Neural crest cell (in vitro differentiated cells): ENCODE measurements around the gene ZNF408. TPM values are rescaled to one million over a fixed set of nuclear protein-coding genes. Genes with fewer than 3 reads are reported as not detected.
"Not testable (repeated sequence)": the region's sequence is repeated elsewhere in the genome, so short reads cannot be mapped to it uniquely, and the experiment has no call there.

ENCODE experiments used
- DNase-seq: peaks from one replicate; pipeline ENCODE4 v3.0.0; 2021; ENCODE audit warnings: low read depth, mixed read lengths, low spot score
- H3K27ac Mint-ChIP-seq: one replicate; pipeline ENCODE4 v1.8.0; 2021; ENCODE audit warnings: mild to moderate bottlenecking, mixed read lengths; ENCODE audit not compliant: unreplicated experiment
- H3K27me3 Mint-ChIP-seq: 2 replicates; pipeline ENCODE4 v1.8.0; 2021; ENCODE audit warnings: low read depth, mild to moderate bottlenecking, mixed read lengths
- H3K36me3 Mint-ChIP-seq: 2 replicates; pipeline ENCODE4 v1.8.0; 2021; ENCODE audit warnings: low read depth, mild to moderate bottlenecking, mixed read lengths
- H3K4me1 Mint-ChIP-seq: 2 replicates; pipeline ENCODE4 v1.8.0; 2021; ENCODE audit warnings: mixed read lengths
- H3K4me3 Mint-ChIP-seq: one replicate; pipeline ENCODE4 v1.8.0; 2021; ENCODE audit warnings: mild to moderate bottlenecking, mixed read lengths
- H3K9me3 Mint-ChIP-seq: 2 replicates; pipeline ENCODE4 v1.8.0; 2021; ENCODE audit warnings: mixed read lengths
- total RNA-seq: library from RNA; stranded (reverse); gene quantifications from 2 replicates; pipeline ENCODE4 v1.2.1, GENCODE V29; 2021
- TF ChIP-seq, protein P1 (sequence below): fragments of 200-600 bp; sonication (generic); conservative IDR thresholded peaks from 2 replicates; pipeline ENCODE4 v1.5.0; 2021; ENCODE audit warnings: antibody characterized with exemption, mild to moderate bottlenecking

Gene ZNF408
- total RNA-seq, 1 donor from 2014 or later, result 15.3 TPM

DNA sequence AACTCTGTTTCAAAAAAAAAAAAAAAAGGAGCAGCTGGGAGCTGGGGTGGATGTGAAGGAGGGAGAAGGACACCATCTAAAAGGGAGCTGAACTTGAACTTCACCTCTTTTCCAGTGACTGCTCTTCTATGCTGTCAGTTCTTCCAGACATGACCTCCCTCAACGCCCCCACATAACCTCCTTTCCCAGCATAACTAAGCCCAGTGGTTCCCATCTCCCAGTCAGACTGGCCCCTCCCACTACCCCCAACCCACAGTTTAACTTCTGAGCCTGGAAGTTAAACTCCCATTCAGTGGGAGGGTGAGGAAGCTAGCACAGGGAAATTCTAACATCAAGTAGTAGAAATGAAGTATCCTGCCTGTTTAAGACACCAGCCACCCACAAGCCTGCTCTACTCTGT lies 2.2 kb upstream of the ZNF408 start:
- H3K27me3 Mint-ChIP-seq, result no peaks in the 10 kb centered on the region
- H3K4me3 Mint-ChIP-seq, result peak overlapping the region; percentile 72
- H3K4me1 Mint-ChIP-seq, result peaks cover 36% of the 10 kb centered on the region
- TF ChIP-seq, protein P1, sequence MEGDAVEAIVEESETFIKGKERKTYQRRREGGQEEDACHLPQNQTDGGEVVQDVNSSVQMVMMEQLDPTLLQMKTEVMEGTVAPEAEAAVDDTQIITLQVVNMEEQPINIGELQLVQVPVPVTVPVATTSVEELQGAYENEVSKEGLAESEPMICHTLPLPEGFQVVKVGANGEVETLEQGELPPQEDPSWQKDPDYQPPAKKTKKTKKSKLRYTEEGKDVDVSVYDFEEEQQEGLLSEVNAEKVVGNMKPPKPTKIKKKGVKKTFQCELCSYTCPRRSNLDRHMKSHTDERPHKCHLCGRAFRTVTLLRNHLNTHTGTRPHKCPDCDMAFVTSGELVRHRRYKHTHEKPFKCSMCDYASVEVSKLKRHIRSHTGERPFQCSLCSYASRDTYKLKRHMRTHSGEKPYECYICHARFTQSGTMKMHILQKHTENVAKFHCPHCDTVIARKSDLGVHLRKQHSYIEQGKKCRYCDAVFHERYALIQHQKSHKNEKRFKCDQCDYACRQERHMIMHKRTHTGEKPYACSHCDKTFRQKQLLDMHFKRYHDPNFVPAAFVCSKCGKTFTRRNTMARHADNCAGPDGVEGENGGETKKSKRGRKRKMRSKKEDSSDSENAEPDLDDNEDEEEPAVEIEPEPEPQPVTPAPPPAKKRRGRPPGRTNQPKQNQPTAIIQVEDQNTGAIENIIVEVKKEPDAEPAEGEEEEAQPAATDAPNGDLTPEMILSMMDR, result no peak
- H3K27ac Mint-ChIP-seq, result no peak overlapping the region
- DNase-seq, result no peak
- H3K9me3 Mint-ChIP-seq, result no peaks in the 10 kb centered on the region
- no peaks in the 10 kb centered on the region for H3K36me3 Mint-ChIP-seq

DNA sequence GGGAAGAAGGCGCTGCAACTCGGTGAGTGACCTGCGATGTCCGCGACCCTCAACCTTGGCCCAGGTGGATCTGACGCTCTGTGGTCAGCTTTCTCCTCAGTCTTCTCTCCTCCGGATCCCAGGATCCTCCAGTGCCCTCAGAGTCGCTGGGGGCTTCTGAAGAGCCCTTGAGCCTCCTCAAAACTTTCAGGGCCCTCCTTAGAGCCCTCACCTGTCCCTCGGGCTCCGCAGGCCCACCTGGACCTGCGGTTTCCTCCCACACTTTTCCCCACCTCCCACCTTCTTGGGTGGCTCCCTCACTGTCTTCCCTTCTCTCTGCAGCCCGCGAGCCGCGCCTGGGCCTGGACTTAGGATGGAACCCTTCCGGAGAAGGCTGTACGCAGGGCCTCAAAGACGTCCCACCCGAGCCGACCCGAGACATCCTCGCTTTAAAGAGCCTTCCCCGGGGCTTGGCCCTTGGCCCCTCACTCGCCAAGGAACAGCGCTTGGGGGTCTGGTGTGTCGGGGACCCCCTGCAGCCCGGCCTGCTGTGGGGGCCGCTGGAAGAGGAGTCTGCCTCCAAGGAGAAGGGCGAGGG lies 335 bp downstream of the ZNF408 start:
- Mint-ChIP-seq H3K4me3 (peak overlapping the region; percentile 99), H3K36me3 (no peaks in the 10 kb centered on the region), H3K9me3 (no peaks in the 10 kb centered on the region), H3K27me3 (no peaks in the 10 kb centered on the region), H3K4me1 (peaks cover 36% of the 10 kb centered on the region), H3K27ac (peak overlapping the region; percentile 100)
- DNase-seq, result no peak
- TF ChIP-seq, protein P1, result no peak

DNA sequence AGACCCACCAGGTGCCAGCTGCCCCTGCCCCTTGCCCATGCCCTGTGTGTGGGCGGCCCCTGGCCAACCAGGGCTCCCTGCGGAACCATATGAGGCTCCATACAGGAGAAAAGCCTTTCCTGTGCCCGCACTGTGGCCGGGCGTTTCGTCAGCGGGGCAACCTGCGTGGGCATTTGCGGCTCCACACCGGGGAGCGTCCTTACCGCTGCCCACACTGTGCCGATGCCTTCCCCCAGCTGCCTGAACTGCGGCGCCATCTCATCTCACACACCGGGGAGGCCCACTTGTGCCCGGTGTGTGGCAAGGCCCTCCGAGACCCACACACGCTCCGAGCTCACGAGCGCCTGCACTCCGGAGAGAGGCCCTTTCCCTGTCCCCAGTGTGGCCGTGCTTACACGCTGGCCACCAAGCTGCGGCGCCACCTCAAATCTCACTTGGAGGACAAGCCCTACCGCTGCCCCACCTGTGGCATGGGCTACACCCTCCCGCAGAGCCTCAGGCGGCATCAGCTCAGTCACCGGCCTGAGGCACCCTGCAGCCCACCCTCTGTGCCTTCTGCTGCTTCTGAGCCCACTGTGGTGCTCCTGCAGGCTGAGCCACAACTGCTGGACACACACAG lies 4.3 kb downstream of the ZNF408 start:
- Mint-ChIP-seq H3K27ac (no peak overlapping the region), H3K4me1 (peaks cover 19% of the 10 kb centered on the region), H3K27me3 (no peaks in the 10 kb centered on the region), H3K9me3 (no peaks in the 10 kb centered on the region), H3K4me3 (peak overlapping the region; percentile 34), H3K36me3 (peaks cover 2% of the 10 kb centered on the region)
- DNase-seq, result no peak
- TF ChIP-seq, protein P1, result no peak

DNA sequence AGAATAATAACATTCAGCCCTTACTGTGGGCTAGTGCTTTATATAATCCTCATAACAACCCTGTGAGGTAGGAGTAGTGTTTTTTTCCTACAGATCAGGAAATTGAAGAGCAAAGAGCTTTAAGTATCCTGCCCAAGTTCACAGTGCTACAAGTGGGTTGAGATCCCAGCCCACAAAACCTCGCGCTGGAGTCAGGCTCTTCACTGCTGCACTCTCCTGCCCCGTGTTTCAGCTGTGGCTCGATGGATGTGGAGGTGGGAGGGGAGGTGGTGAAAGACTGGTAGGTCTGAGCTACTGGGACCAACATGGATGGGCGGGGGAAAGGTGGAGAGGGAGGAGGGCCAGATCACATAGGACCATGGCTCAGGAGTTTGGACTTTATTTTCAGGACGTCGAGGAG lies 6.1 kb downstream of the ZNF408 start:
- Mint-ChIP-seq H3K4me3 (no peak overlapping the region), H3K4me1 (peaks cover 6% of the 10 kb centered on the region), H3K27me3 (no peaks in the 10 kb centered on the region), H3K27ac (peak overlapping the region; percentile 11), H3K9me3 (no peaks in the 10 kb centered on the region), H3K36me3 (peaks cover 2% of the 10 kb centered on the region)
- no peak for DNase-seq
- TF ChIP-seq, protein P1, result no peak

DNA sequence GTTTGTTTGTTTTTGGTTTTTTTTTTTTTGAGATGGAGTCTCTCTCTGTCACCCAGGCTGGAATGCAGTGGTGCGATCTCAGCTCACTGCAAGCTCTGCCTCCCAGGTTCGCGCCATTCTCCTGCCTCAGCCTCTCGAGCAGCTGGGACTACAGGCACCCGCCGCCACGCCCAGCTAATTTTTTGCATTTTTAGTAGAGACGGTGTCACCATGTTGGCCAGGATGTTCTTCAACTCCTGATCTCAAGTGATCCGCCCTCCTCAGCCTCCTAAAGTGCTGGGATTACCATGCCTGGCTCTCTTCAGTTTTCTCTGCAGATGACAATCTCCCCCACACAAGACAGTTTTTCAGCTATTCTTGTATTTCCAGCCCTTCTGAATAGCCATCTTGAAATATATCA lies 8.5 kb downstream of the ZNF408 start:
- not testable (repeated sequence) for H3K4me3 Mint-ChIP-seq, H3K27ac Mint-ChIP-seq, DNase-seq, H3K27me3 Mint-ChIP-seq, H3K9me3 Mint-ChIP-seq, H3K4me1 Mint-ChIP-seq, H3K36me3 Mint-ChIP-seq

DNA sequence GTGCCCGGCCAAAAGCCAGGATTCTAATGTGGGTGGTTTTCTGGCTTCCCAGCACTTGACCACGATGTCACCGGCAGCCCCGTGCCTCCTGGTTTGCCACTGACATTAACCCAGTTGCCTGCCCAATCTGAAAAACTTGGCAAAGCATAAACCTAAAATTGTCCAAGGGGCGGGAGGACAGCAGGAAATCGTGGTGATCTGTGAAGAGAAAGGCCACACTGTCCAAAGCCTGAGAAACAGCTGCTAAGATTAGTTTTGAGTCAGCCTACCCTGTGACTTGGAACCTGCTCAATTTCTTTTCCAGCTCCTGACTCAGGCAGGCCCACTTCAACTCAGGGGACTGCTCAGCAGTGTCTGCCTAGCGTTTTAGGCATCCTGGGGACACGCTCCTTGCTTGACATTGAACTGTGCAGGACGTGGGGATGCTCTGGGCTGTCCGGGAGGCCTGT lies 10.0 kb downstream of the ZNF408 start:
- Mint-ChIP-seq H3K4me3 (no peak overlapping the region), H3K36me3 (peaks cover 2% of the 10 kb centered on the region), H3K4me1 (no peaks in the 10 kb centered on the region), H3K27me3 (no peaks in the 10 kb centered on the region), H3K27ac (peak overlapping the region; percentile 57), H3K9me3 (no peaks in the 10 kb centered on the region)
- TF ChIP-seq, protein P1, result no peak
- DNase-seq, result no peak
